HG02588 (cell line): ENCODE data around the gene AGAP1.

ENCODE experiments used
- ATAC-seq: cut with Tn5 transposase; IDR thresholded peaks from one replicate; pipeline ENCODE4 v1.9.1; 2021; ENCODE audit warnings: mild to moderate bottlenecking, moderate library complexity; ENCODE audit not compliant: unreplicated experiment

Gene AGAP1

DNA sequence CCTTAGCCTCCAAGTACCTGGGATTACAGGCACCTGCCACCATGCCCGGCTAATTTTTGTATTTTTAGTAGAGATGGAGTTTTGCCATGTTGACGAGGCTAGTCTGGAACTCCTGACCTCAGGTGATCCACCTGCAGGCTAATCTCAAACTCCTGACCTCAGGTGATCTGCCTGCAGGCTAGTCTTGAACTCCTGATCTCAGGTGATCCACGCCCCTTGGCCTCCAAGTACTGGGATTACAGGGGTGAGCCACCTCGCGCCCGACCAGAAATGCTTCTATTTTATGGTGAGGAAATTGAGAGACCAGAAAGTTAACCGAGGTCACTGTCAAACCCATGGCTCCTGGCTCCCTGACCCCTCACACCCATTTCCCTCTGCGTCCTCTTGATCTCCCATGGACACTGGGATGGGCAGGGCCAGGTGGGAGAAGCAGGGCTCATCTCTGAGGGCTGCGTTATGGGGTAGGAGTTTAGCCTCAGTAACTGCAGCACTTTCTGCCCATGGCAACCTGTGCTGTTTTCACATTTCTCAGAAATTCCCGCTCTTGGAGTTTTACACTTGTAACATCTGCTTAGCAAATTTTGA lies 210.0 kb downstream of the AGAP1 start:
- no peak for ATAC-seq

DNA sequence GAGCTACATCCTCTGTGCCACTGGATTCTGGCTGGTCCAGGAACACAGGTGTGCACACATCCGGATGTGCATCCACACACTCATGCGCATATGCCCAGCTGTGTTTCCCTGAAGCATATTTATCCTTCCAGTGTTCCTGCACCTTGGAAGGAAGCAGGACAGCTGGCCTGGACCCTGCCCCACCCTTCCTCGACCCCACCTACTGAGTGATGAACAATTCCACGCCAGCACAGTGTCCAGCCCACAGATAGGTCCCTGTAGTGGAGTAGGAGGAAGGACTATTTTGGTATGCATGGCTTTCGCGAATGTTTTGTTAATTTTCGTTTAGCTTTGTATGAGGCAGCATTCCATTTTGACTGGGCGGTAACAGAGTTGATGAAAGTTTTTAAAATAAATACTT lies 211.5 kb downstream of the AGAP1 start:
- no peak for ATAC-seq

DNA sequence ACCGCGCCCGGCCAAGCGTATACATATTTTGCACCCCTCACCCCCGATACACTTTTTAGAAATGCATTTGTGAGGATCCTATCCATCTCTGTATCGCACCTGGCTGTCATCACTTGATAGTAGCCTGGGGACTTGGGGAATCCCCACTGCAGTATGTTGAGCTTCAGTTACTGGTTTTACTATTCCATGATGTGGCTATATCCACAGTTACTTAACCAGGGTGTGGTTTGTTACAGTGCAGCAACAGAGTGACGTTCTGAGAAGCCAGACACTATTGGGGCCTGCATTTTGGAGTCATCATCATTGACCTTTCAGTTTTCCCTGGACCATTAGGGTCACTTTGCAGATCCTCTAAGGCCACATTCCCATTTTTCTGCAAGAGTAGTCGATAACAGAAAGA lies 212.7 kb downstream of the AGAP1 start:
- ATAC-seq: no peak

- no peak for ATAC-seq
Measured at GRCh38 chr2:235707411-235708096, 213.7 kb downstream of the AGAP1 start.

DNA sequence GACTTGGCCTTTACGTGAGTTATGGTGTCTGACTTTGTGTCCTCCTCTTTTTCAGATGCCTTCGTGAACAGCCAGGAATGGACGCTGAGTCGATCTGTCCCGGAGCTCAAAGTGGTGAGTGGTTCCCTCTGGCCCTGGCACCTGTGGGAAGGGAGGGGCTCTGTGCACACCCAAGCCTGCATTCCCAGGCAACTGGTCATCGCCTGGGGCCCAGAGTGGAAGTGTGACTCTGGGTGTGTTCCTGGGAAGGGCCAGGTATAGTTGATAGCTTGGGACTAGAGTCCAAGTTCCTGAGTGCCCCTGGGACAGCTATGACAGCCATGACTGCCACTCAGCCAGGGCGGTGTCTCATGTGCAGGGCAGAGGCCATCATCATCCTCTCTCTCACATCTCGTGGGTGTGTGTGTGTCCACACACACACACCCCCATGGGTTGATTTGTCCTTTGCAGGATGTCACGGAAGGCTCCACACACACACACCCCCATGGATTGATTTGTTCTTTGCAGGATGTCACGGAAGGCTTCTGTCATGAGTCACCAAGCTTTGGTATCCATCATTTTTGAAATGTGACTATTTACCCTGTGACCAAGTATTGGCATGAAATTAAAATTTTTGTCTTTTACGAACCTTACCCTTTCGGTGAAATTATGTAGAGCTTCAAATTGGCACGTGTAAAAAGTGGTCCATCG lies 215.4 kb downstream of the AGAP1 start:
- no peak for ATAC-seq

GRCh38 chr2:235709969-235710879 lies 216.4 kb downstream of the AGAP1 start:
- no peak for ATAC-seq

GRCh38 chr2:235710933-235711332 lies 217.1 kb downstream of the AGAP1 start:
- ATAC-seq: no peak

DNA sequence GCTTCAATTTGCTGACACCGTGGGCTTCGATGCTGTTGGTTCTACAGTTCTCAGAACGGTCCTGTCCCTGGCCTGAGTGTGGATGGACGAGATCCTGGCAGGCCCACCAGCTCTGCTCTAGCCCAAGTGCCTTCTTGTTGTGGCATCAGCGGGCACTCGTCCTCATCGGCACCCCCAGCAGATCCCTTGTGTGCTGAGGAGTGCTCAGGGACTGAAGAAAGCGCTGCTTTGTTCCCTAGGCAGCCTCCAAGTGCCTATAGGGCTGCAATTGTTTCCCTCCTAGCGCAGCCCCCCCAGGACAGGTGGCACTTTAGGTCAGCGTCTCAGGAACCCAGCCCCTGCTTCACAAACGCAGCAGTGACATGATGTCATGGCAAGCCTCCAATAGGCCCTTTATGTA lies 217.7 kb downstream of the AGAP1 start:
- ATAC-seq: no peak

DNA sequence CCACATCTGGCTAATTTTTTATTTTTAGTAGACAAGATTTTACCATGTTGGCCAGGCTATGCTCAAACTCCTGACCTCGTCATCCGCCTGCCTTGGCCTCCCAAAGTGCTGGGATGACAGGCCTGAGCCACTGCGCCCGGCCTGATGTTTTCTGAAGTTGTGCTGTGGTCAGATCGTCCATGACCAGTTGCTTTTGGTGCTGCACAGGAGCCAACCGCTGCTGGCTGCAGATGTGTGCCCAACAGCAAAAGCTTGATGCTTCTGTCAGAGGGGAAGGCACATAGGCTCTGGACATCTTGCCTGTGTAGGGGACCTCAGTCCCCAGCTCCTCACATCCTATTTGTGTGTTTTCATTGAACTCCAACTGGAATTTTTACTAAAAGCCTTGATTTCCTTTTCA lies 218.3 kb downstream of the AGAP1 start:
- no peak for ATAC-seq

DNA sequence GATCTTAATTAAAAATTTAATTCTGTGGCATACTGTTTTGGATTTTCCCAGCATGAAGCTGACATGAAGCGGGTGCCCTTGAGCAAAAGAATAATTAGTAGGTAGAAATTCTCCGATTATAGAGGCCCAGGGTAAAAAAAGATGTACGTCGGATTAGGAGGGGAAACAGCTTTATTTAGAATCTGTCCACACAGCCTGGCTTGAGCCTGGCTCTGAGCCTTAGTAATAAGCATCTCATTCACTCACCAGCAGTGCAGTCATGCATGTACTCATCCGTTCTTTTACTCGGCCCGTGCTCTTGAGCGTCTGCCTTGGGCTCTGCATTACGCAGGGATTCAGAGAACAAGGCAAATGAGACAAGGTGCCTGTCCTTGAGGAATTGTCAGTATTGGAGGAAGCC lies 219.3 kb downstream of the AGAP1 start:
- ATAC-seq: no peak

- ATAC-seq: no peak
Measured at GRCh38 chr2:235715601-235716000, 221.8 kb downstream of the AGAP1 start.

DNA sequence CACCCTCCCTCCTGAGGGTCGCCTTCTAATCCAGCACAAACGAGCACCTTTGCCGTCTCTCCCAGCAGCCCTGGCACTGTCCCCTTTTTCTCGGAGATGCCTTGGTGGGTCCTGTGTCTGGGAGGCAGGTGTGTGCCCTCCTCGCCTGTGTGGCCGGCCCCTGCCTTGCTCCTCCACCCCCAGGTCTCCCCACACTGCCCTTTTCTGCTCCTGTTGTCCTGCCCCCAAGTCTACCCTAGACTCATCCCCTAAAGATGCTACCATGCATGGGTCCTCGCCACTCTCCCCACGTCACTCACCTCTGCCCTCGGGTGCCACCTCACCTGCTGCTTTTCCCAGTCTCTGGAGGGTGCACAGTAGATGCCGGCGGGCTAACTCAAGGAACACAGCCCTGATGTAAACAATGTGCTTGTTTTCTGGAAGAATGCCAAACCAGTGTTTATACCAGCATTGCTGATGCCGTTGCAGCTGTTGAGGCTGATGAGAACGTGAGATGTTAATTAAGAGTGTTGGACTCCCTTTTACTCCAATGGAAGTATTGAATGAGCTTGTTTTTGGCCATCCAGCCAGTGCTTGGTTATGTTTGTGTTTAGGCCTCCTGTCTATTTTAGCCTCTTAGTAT lies 223.1 kb downstream of the AGAP1 start:
- no peak for ATAC-seq

DNA sequence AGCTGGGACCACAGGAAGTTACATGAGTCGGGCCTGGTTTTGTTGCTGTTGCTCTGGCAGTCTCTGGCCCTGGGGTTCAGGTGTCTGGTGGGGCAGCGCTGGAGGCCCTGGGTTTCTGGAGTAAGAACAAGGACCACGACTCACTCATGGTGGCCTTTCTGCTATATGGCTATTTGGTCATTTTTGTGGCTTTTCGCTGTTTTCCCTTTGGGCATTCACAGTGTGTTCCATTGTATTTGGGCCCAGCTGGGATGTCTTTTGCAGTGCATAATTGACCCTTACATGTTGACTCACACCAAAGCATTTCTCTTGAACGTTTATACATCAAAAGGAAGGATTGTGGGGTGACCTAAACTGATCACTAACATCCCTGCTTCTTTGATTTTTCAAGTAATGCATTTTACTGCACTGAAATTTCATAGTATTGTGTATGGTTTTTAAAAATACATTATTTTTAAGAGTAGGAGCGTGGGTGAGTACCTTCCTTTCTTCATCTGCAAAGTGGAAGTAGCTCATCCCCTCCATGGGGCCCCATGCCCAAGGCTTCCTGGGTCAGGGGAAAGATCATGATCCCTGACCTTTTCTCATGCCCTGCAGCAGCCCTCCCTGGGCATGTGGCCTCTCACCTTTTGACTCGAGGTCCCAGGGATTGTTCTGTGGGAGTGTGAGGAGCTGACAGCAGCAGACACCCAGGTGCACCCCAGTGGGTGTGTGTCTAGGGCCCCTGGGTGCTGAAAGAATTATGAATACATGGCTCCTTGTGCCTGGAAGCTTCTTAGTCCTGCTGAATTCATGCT lies 225.5 kb downstream of the AGAP1 start:
- ATAC-seq: no peak

- no peak for ATAC-seq
Measured at GRCh38 chr2:235721625-235722024, 227.8 kb downstream of the AGAP1 start.

- ATAC-seq: no peak
Measured at GRCh38 chr2:235722869-235723268, 229.0 kb downstream of the AGAP1 start.

DNA sequence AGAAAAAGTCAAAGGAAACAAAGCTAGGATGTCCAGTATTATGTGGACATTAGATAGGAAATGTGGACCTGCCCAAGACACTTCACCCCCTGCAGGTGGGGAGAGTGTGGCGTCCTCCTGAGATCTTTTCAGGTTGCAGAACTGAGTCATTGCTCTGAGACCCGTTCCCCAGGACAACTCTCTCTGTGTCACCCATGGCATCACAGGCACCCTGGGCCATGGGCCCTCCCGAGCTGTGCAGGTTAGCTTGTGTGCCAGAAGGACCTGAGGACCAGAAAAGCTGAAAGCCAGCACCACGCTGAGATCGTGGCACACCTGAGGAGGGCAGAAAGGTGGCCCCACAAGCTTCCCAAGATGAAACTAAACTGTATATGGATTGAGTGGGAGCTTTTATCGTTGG lies 229.5 kb downstream of the AGAP1 start:
- no peak for ATAC-seq

- ATAC-seq: no peak
Measured at GRCh38 chr2:235723811-235724465, 230.1 kb downstream of the AGAP1 start.

- ATAC-seq: no peak
Measured at GRCh38 chr2:235725016-235725489, 231.2 kb downstream of the AGAP1 start.

DNA sequence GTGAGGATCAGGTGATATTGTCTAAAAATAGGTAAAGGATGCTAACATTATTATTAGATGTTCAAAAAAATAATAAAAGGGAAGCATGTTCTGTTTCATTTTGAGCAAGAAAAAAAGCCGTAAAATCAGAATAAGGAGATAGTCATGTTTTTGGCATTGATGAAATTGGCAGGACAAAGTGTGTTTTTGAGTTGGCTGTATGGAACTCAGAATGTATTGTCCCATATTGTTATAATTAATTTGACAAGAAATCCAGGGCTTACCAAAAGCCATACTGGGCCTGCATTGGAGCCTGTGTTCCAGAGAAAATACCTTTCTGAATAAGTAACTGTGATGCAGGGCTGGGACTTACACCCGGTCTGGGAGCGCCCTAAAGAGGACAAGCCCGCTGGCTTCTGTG lies 232.0 kb downstream of the AGAP1 start:
- no peak for ATAC-seq
